GM23338 (cell line): ENCODE results near the gene MARCOL. TPM values are rescaled to one million over a fixed set of nuclear protein-coding genes. Genes with fewer than 3 reads are reported as not detected.

ENCODE experiments used
- ATAC-seq: fragments of 200-7000 bp; cut with Tn5 transposase; 3 replicates; pipeline ENCODE4 v1.9.1; 2020
- DNase-seq: peaks from one replicate; pipeline ENCODE4 v3.0.0-alpha.2; 2015; ENCODE audit warnings: low spot score
- H2AFZ ChIP-seq: fragments of 200-600 bp; sonication (generic); 2 replicates; pipeline ENCODE4 v1.8.0; 2016; ENCODE audit warnings: antibody characterized with exemption, mild to moderate bottlenecking, moderate library complexity
- H3F3A ChIP-seq: fragments of 200-600 bp; sonication (generic); replicated peaks from 2 replicates; pipeline ENCODE4 v1.8.0; 2017; ENCODE audit warnings: antibody characterized with exemption, mixed run types, low read depth
- H3K27ac ChIP-seq: fragments of 200-600 bp; sonication (generic); 2 replicates; pipeline ENCODE4 v1.6.1; 2016; ENCODE audit warnings: low read depth
- H3K27me3 ChIP-seq: fragments of 200-600 bp; sonication (generic); 2 replicates; pipeline ENCODE4 v1.8.0; 2016; ENCODE audit warnings: mild to moderate bottlenecking, mixed run types, moderate library complexity; ENCODE audit not compliant: insufficient read depth
- H3K36me3 ChIP-seq: fragments of 200-600 bp; sonication (generic); 2 replicates; pipeline ENCODE4 v1.8.0; 2016; ENCODE audit warnings: mild to moderate bottlenecking; ENCODE audit not compliant: insufficient read depth
- H3K4me1 ChIP-seq: fragments of 200-600 bp; sonication (generic); 2 replicates; pipeline ENCODE4 v1.8.0; 2016; ENCODE audit warnings: mild to moderate bottlenecking, moderate library complexity; ENCODE audit not compliant: insufficient read depth
- H3K4me2 ChIP-seq: fragments of 200-600 bp; sonication (generic); 2 replicates; pipeline ENCODE4 v1.7.1; 2017; ENCODE audit warnings: mixed run types
- H3K4me3 ChIP-seq: fragments of 200-600 bp; sonication (generic); 2 replicates; pipeline ENCODE4 v1.6.1; 2016; ENCODE audit warnings: mixed run types
- H3K79me2 ChIP-seq: fragments of 200-600 bp; sonication (generic); replicated peaks from 2 replicates; pipeline ENCODE4 v1.8.0; 2017; ENCODE audit warnings: mild to moderate bottlenecking; ENCODE audit not compliant: insufficient read depth
- H3K9me2 ChIP-seq: fragments of 200-600 bp; sonication (generic); 2 replicates; pipeline ENCODE4 v1.8.0; 2017; ENCODE audit not compliant: insufficient read depth
- H4K20me1 ChIP-seq: fragments of 200-600 bp; sonication (generic); replicated peaks from 2 replicates; pipeline ENCODE4 v1.8.0; 2017; ENCODE audit warnings: mild to moderate bottlenecking; ENCODE audit not compliant: insufficient read depth
- H3K27ac Mint-ChIP-seq: 2 replicates; pipeline ENCODE4 v1.8.0; 2020; ENCODE audit warnings: inconsistent platforms, mild to moderate bottlenecking, moderate library complexity, mixed read lengths
- H3K27me3 Mint-ChIP-seq: 3 replicates; pipeline ENCODE4 v1.8.0; 2022; ENCODE audit warnings: low read depth, mild to moderate bottlenecking, moderate library complexity, mixed read lengths, inconsistent platforms; ENCODE audit not compliant: insufficient read depth, poor library complexity
- H3K36me3 Mint-ChIP-seq: 3 replicates; pipeline ENCODE4 v1.8.0; 2021; ENCODE audit warnings: low read depth, mild to moderate bottlenecking, inconsistent platforms, moderate library complexity, mixed read lengths
- H3K4me1 Mint-ChIP-seq: 3 replicates; pipeline ENCODE4 v1.8.0; 2020; ENCODE audit warnings: mild to moderate bottlenecking, inconsistent platforms, mixed read lengths
- H3K4me3 Mint-ChIP-seq: 3 replicates; pipeline ENCODE4 v1.8.0; 2021; ENCODE audit warnings: moderate library complexity, mild to moderate bottlenecking, inconsistent platforms, mixed read lengths
- H3K9me3 Mint-ChIP-seq: 3 replicates; pipeline ENCODE4 v1.8.0; 2020; ENCODE audit warnings: moderate library complexity, mild to moderate bottlenecking, inconsistent platforms, mixed read lengths
- ETS1 ChIP-seq: IDR thresholded peaks from 2 replicates; pipeline ENCODE4 v1.6.1; 2016; ENCODE audit warnings: antibody characterized with exemption
- EZH2 ChIP-seq: fragments of 200-600 bp; sonication (generic); IDR thresholded peaks from one replicate; pipeline ENCODE4 v1.8.0; 2017; ENCODE audit warnings: antibody characterized with exemption, mild to moderate bottlenecking, low read depth; ENCODE audit not compliant: unreplicated experiment
- EZH2phosphoT487 ChIP-seq: fragments of 200-600 bp; sonication (generic); IDR thresholded peaks from one replicate; pipeline ENCODE4 v1.8.1; 2018; ENCODE audit warnings: antibody characterized with exemption; ENCODE audit not compliant: unreplicated experiment
- JUNB ChIP-seq: IDR thresholded peaks from one replicate; pipeline ENCODE4 v1.6.1; 2016; ENCODE audit warnings: antibody characterized with exemption; ENCODE audit not compliant: unreplicated experiment
- NANOG ChIP-seq: IDR thresholded peaks from 2 replicates; pipeline ENCODE4 v1.6.1; 2016; ENCODE audit warnings: antibody characterized with exemption, borderline replicate concordance
- POLR2AphosphoS5 ChIP-seq: IDR thresholded peaks from 2 replicates; pipeline ENCODE4 v1.6.1; 2016; ENCODE audit warnings: antibody characterized with exemption, low read depth
- ZNF114 ChIP-seq: fragments of 250-450 bp; sonication (Bioruptor Pico); IDR thresholded peaks from 2 replicates; pipeline ENCODE4 v1.5.0; 2020; ENCODE audit warnings: mild to moderate bottlenecking, moderate library complexity
- ZNF462 ChIP-seq: fragments of 250-450 bp; sonication (Bioruptor Pico); IDR thresholded peaks from 2 replicates; pipeline ENCODE4 v1.5.0; 2020; ENCODE audit warnings: mild to moderate bottlenecking, moderate library complexity
- polyA plus RNA-seq: library from polyadenylated mRNA; unstranded; fragments of >200 nt; fragmentation: Nextera tagmentation; extraction: Ambion mirVana; gene quantifications from 2 replicates; pipeline ENCODE4 v1.2.1, GENCODE V29; 2016
- total RNA-seq: library from RNA; depleted of rRNA; stranded (reverse); fragments of >200 nt; shearing (Covaris generic); gene quantifications from 2 replicates; pipeline ENCODE4 v1.2.3, GENCODE V29; 2014

The MARCOL gene
- total and polyA plus RNA-seq, 2 experiments from 2014 or later = not detected

- TF ChIP-seq ZNF462 (no peak), EZH2 (no peak)
Measured at GRCh38 chr5:148228392-148228984, 9.8 kb upstream of the MARCOL start (continued).

GRCh38 chr5:148229840-148230239, 8.5 kb upstream of the MARCOL start:
- Histone ChIP-seq H3K27me3 (no peaks in the 10 kb centered on the region), H3K4me2 (peak overlapping the region; percentile 65), H3K9me2 (no peaks in the 10 kb centered on the region; the same call in 1 of the 2 replicates), H3K4me1 (peaks cover 7% of the 10 kb centered on the region; the same call in 1 of the 2 replicates), H4K20me1 (no peaks in the 10 kb centered on the region), H3K79me2 (no peaks in the 10 kb centered on the region), H2AFZ (no peak overlapping the region), H3K4me3 (peak overlapping the region; percentile 42), H3K27ac (no peak overlapping the region), H3F3A (no peaks in the 10 kb centered on the region), H3K36me3 (no peaks in the 10 kb centered on the region)
- H3K9me3 Mint-ChIP-seq = peaks cover 5% of the 10 kb centered on the region; the same call in 2 of the 3 replicates
- DNase-seq (no peak), ATAC-seq (no peak)
- H3K4me3 Mint-ChIP-seq = no peak overlapping the region
- peaks cover 7% of the 10 kb centered on the region; the same call in 2 of the 3 replicates for H3K36me3 Mint-ChIP-seq
- H3K27ac Mint-ChIP-seq = no peak overlapping the region
- H3K4me1 Mint-ChIP-seq = peaks cover 15% of the 10 kb centered on the region
- H3K27me3 Mint-ChIP-seq = no peaks in the 10 kb centered on the region
- TF ChIP-seq ETS1 = no peak
- no peak for TF ChIP-seq ZNF462
- no peak for TF ChIP-seq EZH2phosphoT487
- no peak for TF ChIP-seq ZNF114
- TF ChIP-seq NANOG = no peak
- no peak for TF ChIP-seq JUNB
- TF ChIP-seq POLR2AphosphoS5 = no peak
- no peak for TF ChIP-seq EZH2
